ENCODE results near the gene CDCP1.
"Not testable (repeated sequence)": the region's sequence is repeated elsewhere in the genome, so short reads cannot be mapped to it uniquely, and the experiment has no call there.

Gene CDCP1

DNA sequence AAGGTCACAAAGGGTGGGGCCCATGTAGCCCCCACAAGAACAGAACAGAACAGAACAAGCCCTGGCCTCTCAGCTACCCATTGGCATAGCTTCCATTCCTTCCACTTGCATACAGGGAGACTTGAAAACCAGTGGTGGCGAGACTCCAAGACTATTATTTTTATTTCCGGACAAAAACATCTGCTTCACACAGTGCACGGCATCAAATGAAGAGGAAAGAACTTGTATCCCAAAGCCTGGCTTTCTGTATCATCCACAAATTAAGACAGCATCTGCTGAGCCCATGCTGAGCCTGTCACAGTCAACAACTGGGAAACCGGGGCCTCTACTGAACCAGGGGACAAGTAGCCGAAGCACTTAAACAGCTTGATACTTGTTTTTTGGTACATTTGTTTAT lies 64.0 kb downstream of the CDCP1 start:
- no peak for DNase-seq

DNA sequence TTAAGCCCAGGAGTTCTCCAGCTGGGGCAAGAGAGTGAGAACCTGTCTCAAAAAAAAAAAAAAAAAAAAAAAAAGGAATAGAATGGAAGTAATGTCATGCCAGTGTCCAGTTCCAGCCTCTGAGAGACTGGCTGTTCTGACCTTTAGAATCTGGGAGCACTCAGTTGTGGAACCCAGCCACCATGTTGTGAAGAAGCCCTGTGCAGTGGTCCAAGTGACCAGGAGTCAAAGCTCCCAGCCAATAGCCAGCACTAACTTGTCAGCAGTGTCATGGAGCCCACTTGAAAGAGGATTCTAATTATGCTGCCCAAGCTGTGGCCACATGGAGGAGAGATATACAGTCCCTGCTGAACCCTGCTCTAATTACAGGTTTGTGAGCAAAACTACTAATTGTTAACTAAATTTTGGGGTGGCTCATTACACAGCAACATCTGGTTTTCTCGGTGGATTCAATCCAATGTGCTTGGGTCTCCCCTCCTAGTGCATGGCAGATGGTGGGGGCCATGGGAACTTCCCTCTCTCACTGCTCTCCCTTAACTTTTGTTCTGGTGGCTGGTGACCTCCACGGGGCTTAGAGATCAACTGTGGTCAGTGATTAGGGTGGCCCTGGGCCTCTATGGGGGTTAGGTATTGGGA lies 64.6 kb downstream of the CDCP1 start:
- no peak for DNase-seq

- no peak for DNase-seq
Measured at GRCh38 chr3:45080824-45081223, 65.4 kb downstream of the CDCP1 start.

DNA sequence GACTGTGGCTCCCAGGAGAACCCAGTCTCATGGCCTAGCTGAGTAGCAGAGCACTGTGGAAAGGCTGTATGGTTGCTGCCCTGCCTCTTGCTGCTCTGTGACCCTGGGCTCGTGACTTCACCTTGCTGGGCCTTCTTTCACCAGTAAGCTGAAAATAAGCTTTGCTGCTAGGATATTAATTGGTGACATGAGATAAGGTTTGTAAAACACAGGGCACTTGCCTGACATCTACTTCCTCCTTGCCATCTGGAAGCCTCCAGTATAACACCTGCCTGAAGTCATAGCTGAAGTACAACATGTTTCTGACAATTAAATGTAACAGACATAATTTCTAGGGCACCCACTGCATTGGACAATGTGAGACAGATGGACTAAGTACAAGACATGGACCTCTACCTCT lies 66.5 kb downstream of the CDCP1 start:
- no peak for DNase-seq

- DNase-seq = no peak
Measured at GRCh38 chr3:45078910-45079522, 67.2 kb downstream of the CDCP1 start.

DNA sequence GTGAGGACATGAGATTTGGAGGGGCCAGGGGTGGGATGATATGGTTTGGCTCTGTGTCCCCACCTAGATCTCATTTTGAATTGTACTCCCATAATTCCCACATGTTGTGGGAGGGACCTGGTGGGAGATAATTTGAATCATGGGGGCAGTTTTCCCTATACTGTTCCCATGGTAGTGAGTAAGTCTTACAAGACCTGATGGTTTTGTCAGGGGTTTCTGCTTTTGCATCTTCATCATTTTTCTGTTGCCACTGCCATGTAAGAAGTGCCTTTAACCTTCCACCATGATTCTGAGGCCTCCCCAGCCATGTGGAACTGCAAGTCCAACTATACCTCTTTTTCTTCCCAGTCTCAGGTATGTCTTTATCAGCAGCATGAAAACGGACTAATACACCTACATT lies 67.9 kb downstream of the CDCP1 start:
- DNase-seq = not testable (repeated sequence)

DNA sequence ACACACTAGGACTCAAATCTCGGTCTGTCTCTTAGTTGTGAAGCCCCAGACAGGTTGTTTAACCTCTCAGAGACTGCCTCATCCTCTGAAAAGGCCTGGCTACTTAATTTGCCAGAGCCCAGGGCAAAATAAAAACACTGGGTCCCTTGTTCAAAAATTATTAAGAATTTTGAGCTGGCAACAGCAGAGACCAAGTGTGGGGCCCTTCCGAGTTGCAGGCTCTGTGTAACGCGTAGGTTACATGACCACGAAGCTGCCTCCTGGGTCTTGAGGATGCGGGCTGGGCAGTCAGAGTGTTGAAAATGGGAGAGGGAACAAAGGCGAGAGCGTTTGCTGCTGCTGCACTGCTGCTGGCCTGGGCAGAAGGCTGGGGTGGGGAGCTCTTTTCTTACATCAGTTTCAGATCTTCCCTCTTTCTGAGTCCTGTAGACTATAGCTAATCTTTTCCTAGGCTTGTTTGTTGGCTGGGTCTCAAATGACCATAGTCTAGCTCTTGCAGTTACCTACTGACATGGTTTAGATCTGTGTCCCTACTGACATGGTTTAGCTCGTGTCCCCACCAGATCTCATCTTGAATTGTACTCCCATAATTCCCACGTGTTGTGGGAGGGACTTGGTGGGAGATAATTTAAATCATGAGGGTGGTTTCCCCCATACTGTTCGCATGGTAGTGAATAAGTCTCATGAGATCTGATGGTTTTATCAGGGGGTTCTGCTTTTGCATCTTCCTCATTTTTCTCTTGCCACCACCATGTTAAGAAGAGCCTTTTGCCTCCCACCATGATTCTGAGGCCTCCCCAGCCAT lies 70.2 kb downstream of the CDCP1 start:
- no peak for DNase-seq

DNA sequence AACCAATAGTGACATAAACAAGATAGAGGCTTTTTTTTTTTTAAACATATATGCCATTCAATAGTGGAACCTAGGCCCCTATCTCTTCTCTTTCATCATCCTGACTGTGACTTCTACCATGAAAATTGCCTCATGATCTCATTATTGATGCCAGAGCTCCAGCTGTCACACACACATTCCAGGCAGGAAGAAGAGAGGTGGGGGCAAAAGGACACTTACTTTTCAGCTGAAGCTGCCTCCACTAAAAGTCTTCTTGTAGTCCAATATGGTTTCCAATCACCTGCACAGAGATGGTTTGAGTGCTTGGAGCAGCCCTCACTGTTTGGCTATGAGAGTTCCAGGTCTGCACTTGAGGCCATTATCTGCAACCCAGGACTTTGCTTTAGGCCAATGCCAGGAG lies 75.1 kb downstream of the CDCP1 start:
- DNase-seq = no peak

DNA sequence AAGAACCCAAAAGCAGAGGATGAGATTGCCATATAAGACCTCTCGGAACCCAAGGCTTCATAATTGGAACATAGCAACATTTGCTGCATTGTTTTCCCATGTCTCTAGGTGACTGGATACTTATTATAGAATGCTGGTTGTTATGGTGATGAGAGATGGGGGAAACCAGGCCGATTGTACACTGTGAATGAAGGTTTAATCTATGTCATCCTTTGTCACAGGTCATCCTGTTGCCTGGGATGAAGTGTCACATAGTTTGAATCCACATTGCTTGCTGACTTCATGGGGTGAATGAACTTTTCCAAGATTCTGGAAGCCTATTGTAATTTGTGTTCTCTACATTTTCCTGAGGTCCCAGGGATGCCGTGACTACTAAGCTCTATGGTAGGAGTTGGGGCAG lies 78.2 kb downstream of the CDCP1 start:
- DNase-seq = no peak

DNA sequence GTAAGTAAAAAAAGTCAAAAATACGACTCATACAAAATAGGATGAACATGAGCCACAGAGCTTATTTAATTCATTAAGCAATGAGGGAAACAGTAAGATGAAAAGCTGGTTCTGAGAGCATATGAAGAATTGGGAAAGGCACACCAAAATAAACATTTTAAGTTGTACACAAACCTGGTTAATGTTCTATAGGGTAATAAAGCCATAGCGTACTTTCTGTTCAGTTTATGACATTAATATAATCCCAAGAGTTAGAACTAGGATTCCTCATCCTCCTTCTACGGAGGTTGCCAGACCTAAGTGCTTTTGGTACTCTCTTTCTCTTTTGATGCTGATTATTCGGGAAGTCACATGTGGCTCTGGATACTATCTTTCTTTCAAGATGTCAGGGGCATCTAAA lies 78.7 kb downstream of the CDCP1 start:
- no peak for DNase-seq

DNA sequence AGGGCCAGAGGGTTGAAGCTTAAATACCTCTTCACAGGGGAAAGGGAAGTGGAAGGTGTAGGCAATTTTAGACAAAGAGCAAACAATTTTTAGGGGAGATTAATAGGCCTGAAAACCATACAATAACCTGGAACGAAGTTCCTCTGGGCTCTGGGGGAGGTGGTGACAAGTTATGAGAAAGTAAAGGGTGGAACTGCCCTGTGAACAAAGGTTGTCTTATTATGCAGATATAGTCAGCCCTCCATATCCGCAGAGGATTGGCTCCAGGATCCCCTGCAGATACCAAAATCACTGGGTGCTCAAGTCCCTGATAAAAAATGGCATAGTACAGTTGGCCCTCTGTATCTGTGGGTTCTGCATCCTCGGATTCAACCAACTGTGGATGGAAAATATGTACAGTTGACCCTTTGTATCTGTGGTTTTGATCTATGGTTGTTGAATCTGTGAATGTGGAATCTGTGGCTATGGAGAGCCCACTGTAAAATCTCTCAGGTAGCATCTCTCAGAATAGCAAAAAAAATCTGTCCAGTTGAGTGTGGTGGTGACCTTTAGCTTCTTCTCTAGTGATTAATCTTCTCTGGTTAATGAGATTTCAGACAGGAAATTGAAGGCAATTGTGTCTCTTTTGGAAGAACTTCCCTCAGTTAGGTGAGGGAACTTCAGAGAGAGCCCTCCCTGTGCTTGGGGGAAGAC lies 79.9 kb downstream of the CDCP1 start:
- no peak for DNase-seq

- DNase-seq = no peak
Measured at GRCh38 chr3:45065373-45065720, 80.8 kb downstream of the CDCP1 start.

- no peak for DNase-seq
Measured at GRCh38 chr3:45064512-45065372, 81.4 kb downstream of the CDCP1 start.

GRCh38 chr3:45062697-45063070 lies 83.5 kb downstream of the CDCP1 start:
- no peak for DNase-seq

DNA sequence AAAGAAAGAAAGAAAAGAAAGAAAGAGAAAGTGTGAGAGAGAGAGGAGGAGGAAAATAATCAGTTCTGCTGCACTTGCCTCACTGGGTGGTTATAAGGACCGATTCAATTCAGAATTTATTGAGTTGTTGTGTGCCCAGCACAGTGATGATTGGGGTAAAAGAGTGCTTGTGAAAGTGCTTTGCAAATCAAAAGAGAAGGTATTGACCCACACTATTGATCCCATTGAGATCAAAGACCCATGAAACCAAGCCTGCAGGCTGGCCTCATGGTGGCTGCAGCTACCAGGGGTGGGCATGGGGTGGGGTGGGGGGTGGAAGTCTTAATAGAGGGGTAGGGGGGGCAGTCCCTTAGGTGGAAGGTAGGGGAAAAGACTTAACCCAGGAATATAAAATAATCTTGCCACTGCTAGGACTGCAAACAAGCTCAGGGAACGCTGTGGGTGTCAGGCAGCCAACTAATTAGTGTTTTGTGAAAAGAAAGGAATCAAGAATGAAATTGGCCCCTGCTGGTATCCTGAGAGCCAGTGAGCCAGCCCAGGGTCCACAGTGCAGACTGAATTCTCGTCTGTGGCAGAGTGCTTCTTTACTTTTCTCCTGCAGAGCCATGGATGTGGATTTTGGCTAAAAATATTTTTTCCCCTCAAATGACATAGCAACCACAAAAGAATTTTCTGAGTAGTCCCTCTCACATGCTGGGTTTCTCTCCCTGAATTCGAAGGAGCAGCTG lies 85.8 kb downstream of the CDCP1 start:
- DNase-seq = no peak

- no peak for DNase-seq
Measured at GRCh38 chr3:45059132-45059531, 87.0 kb downstream of the CDCP1 start.

DNA sequence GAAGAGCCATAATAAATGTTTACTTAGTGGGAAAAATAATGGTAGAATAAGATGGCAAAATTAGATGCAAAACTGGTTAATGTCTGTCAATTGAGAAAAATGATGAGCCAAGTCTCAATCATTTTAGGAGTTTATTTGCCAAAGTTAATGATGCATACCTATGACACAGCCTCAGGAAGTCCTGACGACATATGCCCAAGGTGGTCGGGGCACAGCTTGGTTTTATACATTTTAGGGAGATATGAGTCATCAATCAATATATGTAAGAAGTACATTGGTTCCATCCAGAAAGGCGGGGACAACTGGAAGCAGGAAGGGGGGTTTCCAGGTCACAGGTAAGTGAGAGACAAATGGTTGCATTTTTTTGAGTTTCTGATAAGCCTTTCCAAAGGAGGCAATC lies 88.6 kb downstream of the CDCP1 start:
- no peak for DNase-seq

GRCh38 chr3:45056608-45057301 lies 89.4 kb downstream of the CDCP1 start:
- DNase-seq = no peak

GRCh38 chr3:45055411-45056143 lies 90.6 kb downstream of the CDCP1 start:
- no peak for DNase-seq

GRCh38 chr3:45055032-45055410 lies 91.2 kb downstream of the CDCP1 start:
- DNase-seq = no peak

Measured in NCI-H748 treated with DMSO at 0.1 percent for 48 hours (cell line).